GM19324 (cell line): ENCODE data around the gene TXNL1.

ENCODE experiments used
- ATAC-seq: cut with Tn5 transposase; IDR thresholded peaks from one replicate; pipeline ENCODE4 v1.9.1; 2021; ENCODE audit warnings: mild to moderate bottlenecking, moderate library complexity; ENCODE audit not compliant: unreplicated experiment, low FRiP score

The TXNL1 gene

GRCh38 chr18:56647071-56647470 is 8.7 kb upstream of the TXNL1 start:
- ATAC-seq = no peak

- ATAC-seq = no peak
Measured at GRCh38 chr18:56645415-56646016, 7.1 kb upstream of the TXNL1 start.

GRCh38 chr18:56643381-56643780 is 5.0 kb upstream of the TXNL1 start:
- ATAC-seq = no peak

GRCh38 chr18:56641714-56642337 is 3.4 kb upstream of the TXNL1 start:
- no peak for ATAC-seq

- no peak for ATAC-seq
Measured at GRCh38 chr18:56639571-56639970, 1.2 kb upstream of the TXNL1 start.

- ATAC-seq = no peak
Measured at GRCh38 chr18:56639104-56639381, 651 bp upstream of the TXNL1 start.

GRCh38 chr18:56637711-56638231 is 621 bp downstream of the TXNL1 start:
- peak; percentile 12 for ATAC-seq

- ATAC-seq = no peak
Measured at GRCh38 chr18:56637176-56637575, 1.2 kb downstream of the TXNL1 start.

- no peak for ATAC-seq
Measured at GRCh38 chr18:56635007-56635406, 3.4 kb downstream of the TXNL1 start.

- ATAC-seq = no peak
Measured at GRCh38 chr18:56632070-56633022, 6.0 kb downstream of the TXNL1 start.

GRCh38 chr18:56627991-56628390 is 10.4 kb downstream of the TXNL1 start:
- ATAC-seq = no peak

GRCh38 chr18:56615738-56616520 is 22.5 kb downstream of the TXNL1 start:
- ATAC-seq = no peak

- ATAC-seq = no peak
Measured at GRCh38 chr18:56606618-56607017, 31.8 kb downstream of the TXNL1 start.

- no peak for ATAC-seq
Measured at GRCh38 chr18:56598422-56598821, 40.0 kb downstream of the TXNL1 start.

- ATAC-seq = no peak
Measured at GRCh38 chr18:56593906-56594305, 44.5 kb downstream of the TXNL1 start.

GRCh38 chr18:56580026-56580425 is 58.4 kb downstream of the TXNL1 start:
- ATAC-seq = no peak

- no peak for ATAC-seq
Measured at GRCh38 chr18:56579451-56579850, 58.9 kb downstream of the TXNL1 start.

- no peak for ATAC-seq
Measured at GRCh38 chr18:56576826-56577573, 61.4 kb downstream of the TXNL1 start.

GRCh38 chr18:56575819-56576663 is 62.4 kb downstream of the TXNL1 start:
- ATAC-seq = peak; percentile 52
